Ishikawa (cell line): ENCODE results near the gene RPL38.

ENCODE experiments used
- CEBPB ChIP-seq: IDR thresholded peaks from 2 replicates; pipeline ENCODE4 v1.6.1; 2012
- CREB1 ChIP-seq: IDR thresholded peaks from 2 replicates; pipeline ENCODE4 v1.6.1; 2012; ENCODE audit warnings: low read depth
- EGR1 ChIP-seq: IDR thresholded peaks from 2 replicates; pipeline ENCODE4 v1.6.1; 2012
- EP300 ChIP-seq: IDR thresholded peaks from 2 replicates; pipeline ENCODE4 v1.6.1; 2012; ENCODE audit warnings: borderline replicate concordance
- FOXM1 ChIP-seq: IDR thresholded peaks from 2 replicates; pipeline ENCODE4 v1.6.1; 2012; ENCODE audit warnings: low read depth, borderline replicate concordance
- MAX ChIP-seq: IDR thresholded peaks from 2 replicates; pipeline ENCODE4 v1.6.1; 2012
- NFIC ChIP-seq: IDR thresholded peaks from 2 replicates; pipeline ENCODE4 v1.6.1; 2012
- RAD21 ChIP-seq: IDR thresholded peaks from 2 replicates; pipeline ENCODE4 v1.6.1; 2012; ENCODE audit warnings: low read depth
- REST ChIP-seq: IDR thresholded peaks from 2 replicates; pipeline ENCODE4 v1.6.1; 2012; ENCODE audit warnings: low read depth, mild to moderate bottlenecking
- TAF1 ChIP-seq: IDR thresholded peaks from 2 replicates; pipeline ENCODE4 v1.6.1; 2012; ENCODE audit warnings: low read depth, mild to moderate bottlenecking
- TCF12 ChIP-seq: IDR thresholded peaks from 2 replicates; pipeline ENCODE4 v1.6.1; 2012; ENCODE audit warnings: low read depth
- TEAD4 ChIP-seq: IDR thresholded peaks from 2 replicates; pipeline ENCODE4 v1.6.1; 2012
- USF1 ChIP-seq: IDR thresholded peaks from 2 replicates; pipeline ENCODE4 v1.6.1; 2012
- YY1 ChIP-seq: IDR thresholded peaks from 2 replicates; pipeline ENCODE4 v1.6.1; 2012; ENCODE audit warnings: low read depth
- ZBTB7A ChIP-seq: IDR thresholded peaks from 2 replicates; pipeline ENCODE4 v1.6.1; 2012; ENCODE audit warnings: low read depth

The RPL38 gene

GRCh38 chr17:74163271-74163821 is 40.1 kb upstream of the RPL38 start:
- TF ChIP-seq USF1 (no peak), RAD21 (no peak), MAX (no peak), YY1 (no peak), EP300 (no peak), CREB1 (no peak), REST (no peak), TAF1 (no peak), TEAD4 (no peak), TCF12 (no peak), CEBPB (no peak), EGR1 (no peak), ZBTB7A (no peak), FOXM1 (no peak), NFIC (no peak)

- no peak for TF ChIP-seq REST
- TF ChIP-seq TCF12, result no peak
- no peak for TF ChIP-seq TAF1
- no peak for TF ChIP-seq CEBPB
- TF ChIP-seq MAX, result no peak
- no peak for TF ChIP-seq EP300
- TF ChIP-seq ZBTB7A, result no peak
- TF ChIP-seq FOXM1, result no peak
- no peak for TF ChIP-seq EGR1
These were observed 39.6 kb upstream of the RPL38 start for GRCh38 chr17:74163836-74164235.

- TF ChIP-seq TEAD4, result no peak
- TF ChIP-seq EP300, result no peak
- no peak for TF ChIP-seq RAD21
- TF ChIP-seq TAF1, result no peak
- TF ChIP-seq CREB1, result no peak
- TF ChIP-seq FOXM1, result no peak
- no peak for TF ChIP-seq ZBTB7A
- TF ChIP-seq NFIC, result no peak
- TF ChIP-seq YY1, result no peak
- TF ChIP-seq CEBPB, result no peak
- TF ChIP-seq MAX, result no peak
- TF ChIP-seq TCF12, result no peak
- TF ChIP-seq REST, result no peak
- TF ChIP-seq EGR1, result no peak
- TF ChIP-seq USF1, result no peak
These were observed 38.9 kb upstream of the RPL38 start for GRCh38 chr17:74164446-74165045.

- TF ChIP-seq TEAD4, result no peak
- no peak for TF ChIP-seq ZBTB7A
- no peak for TF ChIP-seq TCF12
- TF ChIP-seq EGR1, result no peak
- no peak for TF ChIP-seq REST
- no peak for TF ChIP-seq EP300
- no peak for TF ChIP-seq RAD21
- TF ChIP-seq YY1, result no peak
- no peak for TF ChIP-seq NFIC
- TF ChIP-seq CEBPB, result no peak
- no peak for TF ChIP-seq USF1
- no peak for TF ChIP-seq FOXM1
- no peak for TF ChIP-seq MAX
These were observed 37.6 kb upstream of the RPL38 start for GRCh38 chr17:74165797-74166365.
